NCI-H1048 (cell line): ENCODE results near the gene MYCBP2.
"Not testable (repeated sequence)": the region's sequence is repeated elsewhere in the genome, so short reads cannot be mapped to it uniquely, and the experiment has no call there.

Experiments used
- DNase-seq: peaks from one replicate; lab custom pipeline; 2025; lab: John Stamatoyannopoulos, UW

Gene MYCBP2

GRCh38 chr13:77213644-77214043 is 113.2 kb downstream of the MYCBP2 start:
- no peak for DNase-seq

DNA sequence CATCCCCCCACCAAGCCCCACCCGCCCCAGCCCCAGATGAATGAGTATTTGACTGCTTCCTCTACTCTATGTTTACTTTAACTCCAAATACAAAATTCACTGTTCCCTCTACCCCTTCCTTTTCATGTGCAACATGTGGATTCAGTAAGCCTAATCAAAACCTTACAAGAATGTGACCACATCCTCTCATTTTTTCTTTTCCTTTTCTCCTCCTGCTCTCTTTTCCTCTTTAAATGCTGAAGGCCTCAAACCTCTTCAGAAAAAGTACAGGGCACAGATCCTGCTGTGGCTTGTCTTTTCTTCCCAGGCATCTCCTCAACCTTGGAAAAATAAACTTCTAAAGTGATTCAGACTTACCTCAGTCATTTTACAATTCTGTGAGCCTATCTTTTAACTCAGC is 119.0 kb downstream of the MYCBP2 start:
- no peak for DNase-seq

GRCh38 chr13:77198995-77199394 is 127.9 kb downstream of the MYCBP2 start:
- DNase-seq = not testable (repeated sequence)

- no peak for DNase-seq
Measured at GRCh38 chr13:77196052-77196618, 130.8 kb downstream of the MYCBP2 start.

GRCh38 chr13:77190349-77190958 is 136.4 kb downstream of the MYCBP2 start:
- DNase-seq = no peak

GRCh38 chr13:77185721-77186120 is 141.2 kb downstream of the MYCBP2 start:
- DNase-seq = no peak

- DNase-seq = no peak
Measured at GRCh38 chr13:77184455-77184854, 142.4 kb downstream of the MYCBP2 start.

GRCh38 chr13:77180011-77180410 is 146.9 kb downstream of the MYCBP2 start:
- no peak for DNase-seq

GRCh38 chr13:77177646-77178045 is 149.2 kb downstream of the MYCBP2 start:
- DNase-seq = no peak

DNA sequence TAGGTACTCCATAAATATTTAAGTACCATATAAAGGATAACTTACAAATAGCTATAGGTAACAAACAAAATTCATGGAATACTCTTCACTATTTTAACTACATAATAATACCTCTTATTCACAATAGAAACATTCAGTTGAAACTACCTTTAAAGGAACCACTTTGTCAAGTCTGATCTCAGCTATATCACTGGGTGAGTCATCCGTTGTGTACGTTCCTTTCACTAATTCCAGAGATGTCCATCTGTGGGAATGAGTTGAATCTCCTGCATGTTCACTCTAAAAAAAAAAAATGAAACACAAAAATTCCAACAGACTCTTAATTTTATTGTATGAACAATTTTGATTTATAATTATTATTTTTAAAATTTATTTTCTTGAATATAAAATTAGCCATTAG is 150.5 kb downstream of the MYCBP2 start:
- no peak for DNase-seq

GRCh38 chr13:77172650-77173049 is 154.2 kb downstream of the MYCBP2 start:
- DNase-seq = no peak

DNA sequence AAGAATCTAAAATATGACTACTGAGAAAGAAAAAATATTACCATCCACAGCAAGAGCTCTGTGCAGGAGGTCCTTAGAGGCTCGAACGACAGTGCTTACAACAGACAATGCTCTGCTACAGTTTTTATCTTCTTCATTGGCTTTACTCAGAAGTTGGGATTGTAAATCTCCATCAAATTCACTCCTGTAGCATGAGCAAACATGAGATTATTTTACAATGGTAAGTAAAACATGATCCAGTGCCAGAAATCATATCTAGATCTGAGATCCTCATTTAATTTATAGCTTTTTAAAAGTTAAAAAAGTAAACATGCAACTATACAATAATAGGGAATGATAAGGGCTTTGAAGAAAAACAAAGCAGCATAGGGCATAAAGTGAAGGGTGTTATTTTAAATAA is 155.4 kb downstream of the MYCBP2 start:
- DNase-seq = no peak

DNA sequence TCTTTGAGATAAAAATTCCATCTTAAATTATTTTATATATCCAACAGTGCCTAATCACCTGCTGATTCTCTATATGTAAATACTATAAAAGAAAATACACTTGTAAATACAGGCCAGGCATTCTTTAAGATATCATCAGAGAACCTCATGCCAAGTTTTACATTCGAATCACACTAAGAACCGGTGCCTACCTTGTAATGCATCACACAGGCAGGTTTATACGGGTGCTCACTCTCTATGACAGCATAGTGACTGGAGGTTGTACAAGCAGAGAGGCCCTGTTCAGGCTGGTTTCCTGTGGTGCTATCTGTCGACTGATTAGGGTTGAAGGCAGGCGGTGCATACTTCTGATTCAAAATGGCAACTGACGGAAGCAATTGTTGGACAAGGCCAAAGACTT is 158.7 kb downstream of the MYCBP2 start:
- DNase-seq = no peak

DNA sequence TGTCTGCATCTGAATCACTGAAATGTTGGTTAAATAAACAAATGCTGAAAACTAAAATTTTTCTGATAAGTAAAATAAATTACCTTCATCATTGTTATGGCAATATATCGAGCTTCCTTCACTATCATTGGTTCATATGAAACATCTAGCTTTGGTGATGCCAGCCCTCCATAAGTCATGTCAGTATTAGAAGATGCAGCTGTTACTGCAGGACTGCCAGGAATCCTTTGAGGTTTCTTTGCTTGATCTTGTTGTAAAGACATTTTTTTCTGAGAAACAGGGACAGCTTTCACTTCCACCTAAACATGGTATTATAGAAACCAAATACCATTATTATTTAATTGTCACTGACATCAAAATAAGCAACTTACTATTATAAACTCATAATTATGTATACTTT is 176.2 kb downstream of the MYCBP2 start:
- no peak for DNase-seq

DNA sequence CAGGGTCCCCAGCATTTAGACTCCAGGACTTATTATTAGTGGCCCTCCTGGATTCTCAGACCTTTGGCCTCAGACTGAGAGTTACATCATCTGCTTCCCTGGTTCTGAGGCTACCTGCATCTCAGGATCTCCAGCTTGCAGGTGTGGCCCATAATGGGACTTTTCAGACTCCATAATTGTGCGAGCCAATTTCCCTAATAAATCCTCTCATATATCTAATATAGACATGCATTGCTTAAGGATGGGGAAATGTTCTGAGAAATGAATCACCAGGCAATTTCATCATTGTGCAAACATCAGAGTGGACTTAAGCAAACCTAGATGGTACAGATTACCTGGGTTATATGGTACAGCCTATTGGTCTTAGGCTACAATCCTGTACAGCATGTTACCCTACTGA is 183.5 kb downstream of the MYCBP2 start:
- DNase-seq = no peak

DNA sequence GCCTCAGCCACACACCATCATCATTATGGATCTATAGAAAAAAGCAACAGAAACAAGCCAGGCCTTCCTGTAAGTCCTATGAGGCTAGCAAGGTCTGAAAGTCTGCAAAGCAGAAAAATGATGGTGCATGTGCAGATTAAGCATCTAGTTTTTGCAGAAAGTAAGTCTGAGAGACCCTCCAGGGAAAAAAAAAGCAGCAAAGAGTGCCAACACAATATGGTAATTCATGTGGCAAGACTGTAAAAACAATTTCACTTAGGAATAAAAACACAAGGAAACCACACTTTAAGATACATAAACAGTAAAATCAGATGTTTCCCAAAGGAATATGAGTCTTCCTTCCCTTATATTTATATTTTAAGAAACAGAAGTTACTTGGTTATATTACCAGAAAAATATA is 187.6 kb downstream of the MYCBP2 start:
- DNase-seq = no peak

DNA sequence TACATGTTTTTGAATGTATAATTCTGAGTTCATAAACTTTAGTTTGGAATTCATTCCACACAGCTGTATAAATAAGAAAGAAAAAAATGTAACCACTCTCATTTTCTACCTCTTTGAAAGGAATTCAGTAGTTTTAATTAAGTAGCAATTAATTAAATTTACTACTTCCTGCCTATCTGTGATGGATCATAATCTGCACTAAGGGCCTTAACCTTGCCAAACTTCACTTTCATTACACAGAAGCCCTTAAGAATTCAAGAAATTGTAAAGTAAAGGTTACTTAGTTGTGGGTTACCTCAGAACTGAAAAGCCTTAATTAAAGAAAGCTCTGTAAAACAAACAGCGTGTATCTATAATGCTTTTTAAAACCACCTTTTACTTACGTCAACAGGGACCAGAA is 188.1 kb downstream of the MYCBP2 start:
- DNase-seq = no peak

GRCh38 chr13:77136902-77137420 is 189.9 kb downstream of the MYCBP2 start:
- no peak for DNase-seq

DNA sequence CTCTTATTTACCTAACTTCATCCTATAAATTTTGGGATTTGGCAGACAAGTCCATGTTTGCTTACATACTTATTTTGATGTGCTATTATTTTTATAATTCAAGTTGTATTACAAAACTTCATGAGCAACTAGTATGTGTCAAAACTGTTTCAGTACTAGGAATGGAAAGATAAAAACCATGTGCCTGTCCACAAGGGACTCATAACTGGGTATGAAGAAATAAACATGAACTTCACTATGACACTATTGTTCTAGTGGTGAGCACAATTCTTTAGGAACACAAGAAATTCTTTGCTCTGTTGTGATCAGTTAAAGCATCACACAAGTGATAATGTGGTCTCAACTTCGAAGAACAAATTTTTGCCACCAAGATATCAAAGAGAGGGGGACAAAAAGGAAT is 202.5 kb downstream of the MYCBP2 start:
- DNase-seq = no peak

GRCh38 chr13:77118134-77118533 is 208.8 kb downstream of the MYCBP2 start:
- DNase-seq = no peak

GRCh38 chr13:77114271-77114670 is 212.6 kb downstream of the MYCBP2 start:
- no peak for DNase-seq

DNA sequence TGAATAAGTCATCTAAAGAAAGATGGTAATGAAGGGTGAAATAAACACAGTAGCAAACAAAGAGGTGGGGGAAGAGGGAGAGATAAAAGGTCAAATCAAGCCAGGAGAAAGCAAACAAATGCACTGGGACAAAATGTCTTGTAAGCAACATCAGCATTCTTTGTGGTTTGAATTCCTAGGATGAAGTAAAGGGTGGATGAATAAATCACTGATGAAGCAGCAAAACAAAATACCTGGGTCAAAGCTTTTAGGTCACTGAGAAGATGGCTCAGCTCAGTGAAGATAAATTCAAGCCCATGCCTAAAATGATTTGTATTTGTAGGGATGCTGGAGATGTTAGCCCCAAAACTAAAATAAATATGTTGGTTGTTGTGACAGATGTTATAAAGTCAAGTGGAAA is 213.4 kb downstream of the MYCBP2 start:
- DNase-seq = no peak

DNA sequence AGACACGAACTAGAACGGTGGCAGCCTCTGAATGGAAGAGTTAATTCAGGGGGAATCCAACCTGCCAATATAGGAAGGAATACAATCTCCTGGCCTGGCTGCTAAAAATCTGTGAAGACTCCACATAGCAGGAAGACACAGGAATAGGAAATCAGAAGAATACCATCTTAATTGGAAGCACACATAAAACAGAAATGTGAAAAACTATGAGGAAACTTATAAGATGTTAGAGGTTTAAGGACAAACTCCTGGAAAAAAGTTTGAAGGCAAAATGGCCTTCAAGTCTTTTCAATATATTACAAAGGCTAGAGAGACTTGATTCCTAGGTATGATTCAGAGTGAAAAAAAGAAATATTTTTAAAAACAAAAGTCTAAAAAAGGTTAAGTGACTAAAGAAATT is 221.8 kb downstream of the MYCBP2 start:
- DNase-seq = no peak

GRCh38 chr13:77099415-77099814 is 227.5 kb downstream of the MYCBP2 start:
- no peak for DNase-seq
